Activated CD8-positive, alpha-beta memory T cell treated with anti-CD3 and anti-CD28 coated beads, Interleukin-2, amount 50 U/mL, for 24 hours (primary cell): ENCODE measurements around the gene SLC6A1.
A peak's percentile ranks its signal among the peaks of the same experiment; 100 is the strongest.
"Not testable (repeated sequence)": the region's sequence is repeated elsewhere in the genome, so short reads cannot be mapped to it uniquely, and the experiment has no call there.

Experiments
- DNase-seq: peaks from one replicate; pipeline ENCODE4 v3.0.0-alpha.2; 2020; ENCODE audit errors: extremely low read depth

SLC6A1 gene

GRCh38 chr3:11059799-11060115 lies 67.2 kb downstream of the SLC6A1 start:
- DNase-seq: no peak

- peak; percentile 3 for DNase-seq
These were observed 68.1 kb downstream of the SLC6A1 start for GRCh38 chr3:11060500-11061251.

GRCh38 chr3:11061268-11061871 lies 68.8 kb downstream of the SLC6A1 start:
- DNase-seq: not testable (repeated sequence)

GRCh38 chr3:11062704-11063103 lies 70.2 kb downstream of the SLC6A1 start:
- DNase-seq: no peak

GRCh38 chr3:11071096-11071755 lies 78.7 kb downstream of the SLC6A1 start:
- no peak for DNase-seq

GRCh38 chr3:11072631-11073030 lies 80.1 kb downstream of the SLC6A1 start:
- no peak for DNase-seq

- no peak for DNase-seq
These were observed 81.5 kb downstream of the SLC6A1 start for GRCh38 chr3:11074011-11074410.

GRCh38 chr3:11074451-11074850 lies 81.9 kb downstream of the SLC6A1 start:
- DNase-seq: no peak

- DNase-seq: not testable (repeated sequence)
These were observed 82.6 kb downstream of the SLC6A1 start for GRCh38 chr3:11075122-11075521.

- no peak for DNase-seq
These were observed 84.2 kb downstream of the SLC6A1 start for GRCh38 chr3:11076711-11077110.

GRCh38 chr3:11077466-11077865 lies 84.9 kb downstream of the SLC6A1 start:
- DNase-seq: no peak

- no peak for DNase-seq
These were observed 86.4 kb downstream of the SLC6A1 start for GRCh38 chr3:11078826-11079515.

- DNase-seq: no peak
These were observed 87.9 kb downstream of the SLC6A1 start for GRCh38 chr3:11080492-11080891.

GRCh38 chr3:11084098-11084497 lies 91.5 kb downstream of the SLC6A1 start:
- DNase-seq: no peak

- no peak for DNase-seq
These were observed 92.1 kb downstream of the SLC6A1 start for GRCh38 chr3:11084677-11085076.

GRCh38 chr3:11085093-11085840 lies 92.7 kb downstream of the SLC6A1 start:
- DNase-seq: no peak

- DNase-seq: no peak
These were observed 94.3 kb downstream of the SLC6A1 start for GRCh38 chr3:11086856-11087255.

- DNase-seq: no peak
These were observed 95.5 kb downstream of the SLC6A1 start for GRCh38 chr3:11088066-11088465.

- DNase-seq: no peak
These were observed 96.3 kb downstream of the SLC6A1 start for GRCh38 chr3:11088831-11089230.
